K562 (cell line): ENCODE data around the gene FGF9. TPM values are rescaled to one million over a fixed set of nuclear protein-coding genes. Genes with fewer than 3 reads are reported as not detected.

Experiments
- ATAC-seq: fragments of 200-7000 bp; cut with Tn5 transposase; 3 replicates; pipeline ENCODE4 v1.9.1; 2020; ENCODE audit warnings: moderate library complexity
- BruUV-seq: library from RNA; stranded (reverse); fragments of 400-500 nt; replicated peaks from 2 replicates; lab custom pipeline; 2021; lab: Mats Ljungman, UMichigan
- CTCF ChIA-PET: fragments of 300-600 bp; formaldehyde crosslinking; extraction: SDS; loops from one replicate; lab custom pipeline; 2021; ENCODE audit warnings: low intra/inter-chr PET ratio; lab: Yijun Ruan, JAX
- POLR2A ChIA-PET: fragments of 300-600, 350-650 bp; sonication (Branson Sonifier 250); formaldehyde crosslinking; extraction: SDS; loops from one replicate; lab custom pipeline; 2021; ENCODE audit warnings: antibody characterized with exemption, inconsistent platforms; lab: Yijun Ruan, JAX
- DNase-seq, 4 experiments: peaks; one replicate each; pipeline versions ENCODE4 v3.0.0 to v3.0.0-alpha.2; 2011 to 2018; ENCODE audit warnings: low spot score in 3 of 4, mixed read lengths in 3 of 4; ENCODE audit errors: extremely low read depth in 1 of 4
- FAIRE-seq: peaks from 2 replicates; lab custom pipeline; 2011; peaks lifted over from hg19 to GRCh38; lab: Jason Lieb, UNC
- H2AFZ ChIP-seq: 2 replicates; pipeline ENCODE4 v1.6.0; 2011; ENCODE audit warnings: low read depth, low read length, control low read depth, inconsistent platforms
- H3K27ac ChIP-seq: fragments of 200-600 bp; 3 replicates; pipeline ENCODE4 v1.8.0; 2011; ENCODE audit warnings: low read depth, mild to moderate bottlenecking, control low read depth, inconsistent platforms, low read length, moderate library complexity, mixed read lengths; ENCODE audit errors: extremely low read depth
- H3K27me3 ChIP-seq, 2 experiments: fragments of 300-600 bp in 1 of 2; 2 replicates in 1 of 2; 3 replicates in 1 of 2; pipeline versions ENCODE4 v1.6.0 to v1.8.0; 2011; ENCODE audit warnings: inconsistent platforms in 2 of 2, low read length in 2 of 2, mild to moderate bottlenecking in 1 of 2, mixed read lengths in 1 of 2, moderate library complexity in 1 of 2; ENCODE audit not compliant: control insufficient read depth in 2 of 2, insufficient read depth in 2 of 2
- H3K36me3 ChIP-seq: fragments of 300-600 bp; 3 replicates; pipeline ENCODE4 v1.8.0; 2011; ENCODE audit warnings: mild to moderate bottlenecking, low read length, inconsistent platforms; ENCODE audit not compliant: control insufficient read depth, insufficient read depth
- H3K4me1 ChIP-seq, 2 experiments: fragments of 200-600 bp in 1 of 2; replicated peaks in 1 of 2; 2 replicates in 1 of 2; 3 replicates in 1 of 2; pipeline versions ENCODE4 v1.5.1 to v1.8.0; 2011; ENCODE audit warnings: inconsistent platforms in 2 of 2, low read length in 2 of 2, mild to moderate bottlenecking in 1 of 2, mixed read lengths in 1 of 2, moderate library complexity in 1 of 2; ENCODE audit not compliant: control insufficient read depth in 2 of 2, insufficient read depth in 2 of 2
- H3K4me2 ChIP-seq: 2 replicates; pipeline ENCODE4 v1.6.1; 2011; ENCODE audit warnings: low read length, control low read depth, inconsistent platforms, mixed read lengths; ENCODE audit not compliant: insufficient read depth
- H3K4me3 ChIP-seq: fragments of 200-600 bp; sonication (generic), shearing (Covaris generic); 2 replicates; pipeline ENCODE4 v1.5.1; 2016; ENCODE audit warnings: control low read depth, inconsistent platforms
- H3K79me2 ChIP-seq: fragments of 200-600 bp; 3 replicates; pipeline ENCODE4 v1.8.0; 2011; ENCODE audit warnings: low read length, inconsistent platforms; ENCODE audit not compliant: control insufficient read depth, insufficient read depth
- H3K9ac ChIP-seq, 2 experiments: 2 replicates each; pipeline versions ENCODE4 v1.6.0 to v1.6.1; 2011; ENCODE audit warnings: low read depth in 2 of 2, low read length in 2 of 2, control low read depth in 1 of 2, inconsistent platforms in 1 of 2, mild to moderate bottlenecking in 1 of 2, mixed read lengths in 1 of 2; ENCODE audit not compliant: insufficient read depth in 1 of 2
- H3K9me1 ChIP-seq: one replicate; pipeline ENCODE4 v1.6.0; 2011; ENCODE audit warnings: inconsistent platforms, mild to moderate bottlenecking, low read length, moderate library complexity; ENCODE audit not compliant: control insufficient read depth, insufficient read depth
- H3K9me3 ChIP-seq: replicated peaks from 2 replicates; pipeline ENCODE4 v1.5.1; 2011; ENCODE audit warnings: low read depth, low read length, inconsistent platforms; ENCODE audit not compliant: control insufficient read depth, insufficient read depth
- H4K20me1 ChIP-seq: replicated peaks from 2 replicates; pipeline ENCODE4 v1.6.1; 2011; ENCODE audit warnings: low read length, inconsistent platforms, mixed read lengths; ENCODE audit not compliant: control insufficient read depth, insufficient read depth
- HMG20B ChIP-seq: fragments of 250-450 bp; sonication (Bioruptor Pico); IDR thresholded peaks from 2 replicates; pipeline ENCODE4 v1.5.0; 2021; ENCODE audit warnings: mild to moderate bottlenecking
- KDM1A ChIP-seq, 2 experiments: fragments of 450-650 bp; IDR thresholded peaks; 2 replicates each; pipeline ENCODE4 v1.6.1; 2016; ENCODE audit warnings: mild to moderate bottlenecking in 2 of 2
- MCM3 ChIP-seq: fragments of 450-650 bp; IDR thresholded peaks from 2 replicates; pipeline ENCODE4 v1.6.1; 2016
- SOX6 ChIP-seq: fragments of 450-650 bp; IDR thresholded peaks from 2 replicates; pipeline ENCODE4 v1.6.1; 2014; ENCODE audit warnings: mild to moderate bottlenecking
- ZBTB8A ChIP-seq: fragments of 450-650 bp; IDR thresholded peaks from 2 replicates; pipeline ENCODE4 v1.6.1; 2018; ENCODE audit warnings: mild to moderate bottlenecking, moderate library complexity; ENCODE audit not compliant: partially characterized antibody
- WGBS: fragments of 100-300 bp; shearing (Covaris generic); methylation state at CpG from one replicate; pipeline ENCODE4 v1.1.6; 2016; ENCODE audit warnings: low coverage, mixed read lengths; ENCODE audit not compliant: insufficient coverage; ENCODE audit errors: missing lambda C conversion rate; 5-methylcytosine and 5-hydroxymethylcytosine counted together
- in situ Hi-C: fragments of 300-500 bp; cut with MboI; formaldehyde crosslinking; loops from 4 replicates; pipeline ENCODE4 v1.15.0; 2018; ENCODE audit warnings: inconsistent platforms, mixed read lengths
- intact Hi-C: fragments of 100-400 bp; cut with micrococcal nuclease; formaldehyde crosslinking; loops from 2 replicates; pipeline ENCODE4 v1.14.2; 2022
- polyA plus RNA-seq, 8 experiments: library from polyadenylated mRNA; depleted of rRNA in 4 of 8; stranded (reverse) in 5 of 8; unstranded in 3 of 8; fragments of >200 nt; fragmentation: Nextera tagmentation in 2 of 8; fragmentation: Illumina TruSeq in 1 of 8; extraction: Ambion mirVana in 2 of 8; extraction: Trizol in 1 of 8; gene quantifications; 2 replicates each; pipeline versions ENCODE4 v1.2.1 to v1.2.3, GENCODE V29; 2011 to 2014; ENCODE audit warnings: inconsistent platforms in 1 of 8, missing spikeins in 1 of 8
- total RNA-seq, 7 experiments: library from RNA; depleted of rRNA in 6 of 7; stranded (reverse); fragments of >200 nt in 6 of 7; fragmentation: Illumina TruSeq in 2 of 7; extraction: Trizol in 2 of 7; gene quantifications; 2 replicates each; pipeline versions ENCODE4 v1.2.1 to v1.2.3, GENCODE V29; 2011 to 2021; ENCODE audit warnings: low replicate concordance in 1 of 7
- TF ChIP-seq, protein P1 (sequence below), 2 experiments: fragments of 150-350 bp in 1 of 2; IDR thresholded peaks; 2 replicates each; pipeline ENCODE4 v1.6.1; 2012 to 2016; ENCODE audit warnings: low read depth in 2 of 2, low read length in 2 of 2, mild to moderate bottlenecking in 1 of 2, moderate library complexity in 1 of 2

FGF9 gene
- total and polyA plus RNA-seq, 9 of the 15 experiments (the other 6 are each of a cell fraction or from before 2014, with no cell fraction given), result not detected

DNA sequence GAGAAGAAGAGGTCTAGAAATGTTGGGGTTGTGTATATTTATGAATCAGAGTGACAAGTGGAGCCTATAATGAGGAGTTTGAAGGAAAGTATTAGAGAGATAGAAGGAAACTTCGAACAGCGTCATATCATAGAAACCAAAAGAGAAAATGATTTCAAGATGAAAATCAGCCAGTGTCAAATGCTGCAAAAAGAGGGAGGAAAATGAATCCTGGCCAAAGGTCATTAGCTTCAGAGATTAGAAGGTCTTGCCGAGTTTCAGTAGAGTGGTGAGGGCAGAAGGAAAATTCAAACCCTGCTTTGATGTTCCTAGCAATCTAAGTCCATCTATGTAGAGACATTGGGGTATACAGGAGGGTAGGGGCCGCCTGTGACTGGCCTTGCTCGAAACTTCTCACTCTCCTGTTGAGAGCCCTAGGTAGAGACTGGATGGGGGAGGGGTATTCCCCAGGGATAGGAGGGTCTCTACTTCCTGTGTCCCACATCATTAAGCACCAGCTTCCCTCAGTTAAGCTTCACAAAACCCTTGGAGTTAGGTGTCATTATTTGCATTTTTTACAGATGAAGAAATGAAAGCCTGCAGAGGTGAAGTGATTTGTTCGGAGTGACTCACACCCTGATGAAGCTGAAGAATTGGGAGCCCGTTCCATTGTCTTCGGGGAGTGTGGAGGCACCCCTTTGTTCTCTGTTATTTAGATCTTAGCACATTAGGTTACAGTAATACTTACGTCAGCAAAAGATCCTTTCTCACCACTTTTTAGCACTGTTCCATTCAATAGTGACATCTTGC lies 62.8 kb downstream of the FGF9 start:
- Histone ChIP-seq H3K9me3 (no peaks in the 10 kb centered on the region), H3K9me1 (no peaks in the 10 kb centered on the region), H2AFZ (no peak overlapping the region), H3K79me2 (no peaks in the 10 kb centered on the region), H3K4me2 (no peak overlapping the region), H3K9ac (no peak overlapping the region), H3K4me1 (no peaks in the 10 kb centered on the region), H3K36me3 (no peaks in the 10 kb centered on the region), H3K27ac (no peak overlapping the region), H4K20me1 (no peaks in the 10 kb centered on the region), H3K4me3 (no peak overlapping the region), H3K27me3 (peaks cover 0 to 10% of the 10 kb centered on the region in 2 experiments; a peak in 1 of 5 replicates)
- no peak for DNase-seq
- in situ Hi-C loops (no loop called here), intact Hi-C loops (no loop called here)
- BruUV-seq, result no TSS peak
- TF ChIP-seq SOX6 (no peak), KDM1A (IDR thresholded peaks at IDR 0.05) (no peak), MCM3 (no peak), HMG20B (CRISPR knock-in tag) (no peak), ZBTB8A (no peak)
- TF ChIP-seq, protein P1, sequence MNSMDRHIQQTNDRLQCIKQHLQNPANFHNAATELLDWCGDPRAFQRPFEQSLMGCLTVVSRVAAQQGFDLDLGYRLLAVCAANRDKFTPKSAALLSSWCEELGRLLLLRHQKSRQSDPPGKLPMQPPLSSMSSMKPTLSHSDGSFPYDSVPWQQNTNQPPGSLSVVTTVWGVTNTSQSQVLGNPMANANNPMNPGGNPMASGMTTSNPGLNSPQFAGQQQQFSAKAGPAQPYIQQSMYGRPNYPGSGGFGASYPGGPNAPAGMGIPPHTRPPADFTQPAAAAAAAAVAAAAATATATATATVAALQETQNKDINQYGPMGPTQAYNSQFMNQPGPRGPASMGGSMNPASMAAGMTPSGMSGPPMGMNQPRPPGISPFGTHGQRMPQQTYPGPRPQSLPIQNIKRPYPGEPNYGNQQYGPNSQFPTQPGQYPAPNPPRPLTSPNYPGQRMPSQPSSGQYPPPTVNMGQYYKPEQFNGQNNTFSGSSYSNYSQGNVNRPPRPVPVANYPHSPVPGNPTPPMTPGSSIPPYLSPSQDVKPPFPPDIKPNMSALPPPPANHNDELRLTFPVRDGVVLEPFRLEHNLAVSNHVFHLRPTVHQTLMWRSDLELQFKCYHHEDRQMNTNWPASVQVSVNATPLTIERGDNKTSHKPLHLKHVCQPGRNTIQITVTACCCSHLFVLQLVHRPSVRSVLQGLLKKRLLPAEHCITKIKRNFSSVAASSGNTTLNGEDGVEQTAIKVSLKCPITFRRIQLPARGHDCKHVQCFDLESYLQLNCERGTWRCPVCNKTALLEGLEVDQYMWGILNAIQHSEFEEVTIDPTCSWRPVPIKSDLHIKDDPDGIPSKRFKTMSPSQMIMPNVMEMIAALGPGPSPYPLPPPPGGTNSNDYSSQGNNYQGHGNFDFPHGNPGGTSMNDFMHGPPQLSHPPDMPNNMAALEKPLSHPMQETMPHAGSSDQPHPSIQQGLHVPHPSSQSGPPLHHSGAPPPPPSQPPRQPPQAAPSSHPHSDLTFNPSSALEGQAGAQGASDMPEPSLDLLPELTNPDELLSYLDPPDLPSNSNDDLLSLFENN (IDR thresholded peaks at IDR 0.05; ENCODE audit: low read depth in 2 of 2, low read length in 2 of 2), result no peak
- POLR2A ChIA-PET, result no interaction called here
- 1% methylated on average over 8 of the region's 9 CpGs for WGBS
- no peak for ATAC-seq
- CTCF ChIA-PET, result no interaction called here
- no peak for FAIRE-seq
